Measurements from ENCODE around the gene CDC42BPB.

GRCh38 chr14:103089386-103090335 lies 32.3 kb upstream of the CDC42BPB start:
- no peak for TF ChIP-seq CREM (CRISPR knock-in tag; IDR thresholded peaks at IDR 0.05)
- TF ChIP-seq ZNF671 (CRISPR knock-in tag; IDR thresholded peaks at IDR 0.05), result no peak
- no peak for TF ChIP-seq CTCF (IDR thresholded peaks at IDR 0.05)
- TF ChIP-seq, protein P1, sequence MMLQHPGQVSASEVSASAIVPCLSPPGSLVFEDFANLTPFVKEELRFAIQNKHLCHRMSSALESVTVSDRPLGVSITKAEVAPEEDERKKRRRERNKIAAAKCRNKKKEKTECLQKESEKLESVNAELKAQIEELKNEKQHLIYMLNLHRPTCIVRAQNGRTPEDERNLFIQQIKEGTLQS (CRISPR knock-in tag; conservative IDR thresholded peaks at IDR 0.05), result no peak
- no peak for TF ChIP-seq ZNF416 (CRISPR knock-in tag; IDR thresholded peaks at IDR 0.05)
- TF ChIP-seq, protein P2, sequence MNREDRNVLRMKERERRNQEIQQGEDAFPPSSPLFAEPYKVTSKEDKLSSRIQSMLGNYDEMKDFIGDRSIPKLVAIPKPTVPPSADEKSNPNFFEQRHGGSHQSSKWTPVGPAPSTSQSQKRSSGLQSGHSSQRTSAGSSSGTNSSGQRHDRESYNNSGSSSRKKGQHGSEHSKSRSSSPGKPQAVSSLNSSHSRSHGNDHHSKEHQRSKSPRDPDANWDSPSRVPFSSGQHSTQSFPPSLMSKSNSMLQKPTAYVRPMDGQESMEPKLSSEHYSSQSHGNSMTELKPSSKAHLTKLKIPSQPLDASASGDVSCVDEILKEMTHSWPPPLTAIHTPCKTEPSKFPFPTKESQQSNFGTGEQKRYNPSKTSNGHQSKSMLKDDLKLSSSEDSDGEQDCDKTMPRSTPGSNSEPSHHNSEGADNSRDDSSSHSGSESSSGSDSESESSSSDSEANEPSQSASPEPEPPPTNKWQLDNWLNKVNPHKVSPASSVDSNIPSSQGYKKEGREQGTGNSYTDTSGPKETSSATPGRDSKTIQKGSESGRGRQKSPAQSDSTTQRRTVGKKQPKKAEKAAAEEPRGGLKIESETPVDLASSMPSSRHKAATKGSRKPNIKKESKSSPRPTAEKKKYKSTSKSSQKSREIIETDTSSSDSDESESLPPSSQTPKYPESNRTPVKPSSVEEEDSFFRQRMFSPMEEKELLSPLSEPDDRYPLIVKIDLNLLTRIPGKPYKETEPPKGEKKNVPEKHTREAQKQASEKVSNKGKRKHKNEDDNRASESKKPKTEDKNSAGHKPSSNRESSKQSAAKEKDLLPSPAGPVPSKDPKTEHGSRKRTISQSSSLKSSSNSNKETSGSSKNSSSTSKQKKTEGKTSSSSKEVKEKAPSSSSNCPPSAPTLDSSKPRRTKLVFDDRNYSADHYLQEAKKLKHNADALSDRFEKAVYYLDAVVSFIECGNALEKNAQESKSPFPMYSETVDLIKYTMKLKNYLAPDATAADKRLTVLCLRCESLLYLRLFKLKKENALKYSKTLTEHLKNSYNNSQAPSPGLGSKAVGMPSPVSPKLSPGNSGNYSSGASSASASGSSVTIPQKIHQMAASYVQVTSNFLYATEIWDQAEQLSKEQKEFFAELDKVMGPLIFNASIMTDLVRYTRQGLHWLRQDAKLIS (CRISPR knock-in tag; IDR thresholded peaks at IDR 0.05; ENCODE audit: borderline replicate concordance), result no peak
- no peak for TF ChIP-seq IRF1 (CRISPR knock-in tag; IDR thresholded peaks at IDR 0.05)
- no peak for TF ChIP-seq FOXK1 (CRISPR knock-in tag; IDR thresholded peaks at IDR 0.05)
- no peak for TF ChIP-seq ETV6 (CRISPR knock-in tag; IDR thresholded peaks at IDR 0.05)

Measured in WTC11 (cell line).